Cardiac fibroblast (primary cell): ENCODE measurements around the gene FAM20C.

Experiments used
- DNase-seq, 2 donors: peaks; one replicate each; pipeline versions ENCODE4 v3.0.0 to v3.0.0-alpha.2; 2010; ENCODE audit warnings: low read depth in 2 of 2
- H3K4me3 ChIP-seq, 2 donors: replicated peaks in 1 of 2; 1 replicate in 1 of 2; 2 replicates in 1 of 2; pipeline ENCODE4 v1.5.1; 2011; ENCODE audit warnings: low read depth in 2 of 2, low read length in 2 of 2, mild to moderate bottlenecking in 2 of 2, moderate library complexity in 1 of 2
- CTCF ChIP-seq: IDR thresholded peaks from one replicate; pipeline ENCODE4 v1.5.1; 2011; ENCODE audit warnings: low read depth, mild to moderate bottlenecking, low read length, inconsistent platforms

Gene FAM20C

GRCh38 chr7:175955-176354, 16.4 kb upstream of the FAM20C start:
- TF ChIP-seq CTCF = no peak
- H3K4me3 ChIP-seq = no peak overlapping the region
- no peak for DNase-seq

- no peak overlapping the region for H3K4me3 ChIP-seq
- DNase-seq = no peak
- no peak for TF ChIP-seq CTCF
Measured at GRCh38 chr7:176381-176780, 16.0 kb upstream of the FAM20C start.

GRCh38 chr7:176786-177459, 15.4 kb upstream of the FAM20C start:
- no peak for DNase-seq
- no peak for TF ChIP-seq CTCF
- H3K4me3 ChIP-seq = no peak overlapping the region

- TF ChIP-seq CTCF = no peak
- DNase-seq = no peak
Measured at GRCh38 chr7:178444-178843, 13.9 kb upstream of the FAM20C start.

GRCh38 chr7:179209-179681, 13.1 kb upstream of the FAM20C start:
- TF ChIP-seq CTCF = no peak
- no peak overlapping the region for H3K4me3 ChIP-seq

More at GRCh38 chr7:178444-178843, 13.9 kb upstream of the FAM20C start:
- no peak overlapping the region for H3K4me3 ChIP-seq

GRCh38 chr7:179948-180694, 12.2 kb upstream of the FAM20C start:
- TF ChIP-seq CTCF = no peak
- no peak overlapping the region for H3K4me3 ChIP-seq
- no peak for DNase-seq

More at GRCh38 chr7:179209-179681, 13.1 kb upstream of the FAM20C start:
- DNase-seq = peak in 1 of 2 donors; percentile 11
